NCI-H2029 treated with DMSO at 0.1 percent for 48 hours (cell line): ENCODE measurements around the gene MGAT4C.
A peak's percentile ranks its signal among the peaks of the same experiment; 100 is the strongest.

ENCODE experiments used
- DNase-seq: peaks from one replicate; lab custom pipeline; 2025; lab: John Stamatoyannopoulos, UW

Gene MGAT4C

GRCh38 chr12:85971800-85972199 lies 284.4 kb downstream of the MGAT4C start:
- no peak for DNase-seq

- no peak for DNase-seq
Measured at GRCh38 chr12:85968606-85969005, 287.6 kb downstream of the MGAT4C start.

GRCh38 chr12:85963326-85963725 lies 292.9 kb downstream of the MGAT4C start:
- DNase-seq = no peak

- DNase-seq = no peak
Measured at GRCh38 chr12:85956081-85956480, 300.1 kb downstream of the MGAT4C start.

GRCh38 chr12:85955127-85955526 lies 301.1 kb downstream of the MGAT4C start:
- DNase-seq = no peak

- no peak for DNase-seq
Measured at GRCh38 chr12:85951823-85952222, 304.4 kb downstream of the MGAT4C start.

- DNase-seq = no peak
Measured at GRCh38 chr12:85949253-85949652, 306.9 kb downstream of the MGAT4C start.

- no peak for DNase-seq
Measured at GRCh38 chr12:85948340-85948739, 307.9 kb downstream of the MGAT4C start.

- no peak for DNase-seq
Measured at GRCh38 chr12:85947286-85947685, 308.9 kb downstream of the MGAT4C start.

GRCh38 chr12:85946375-85946774 lies 309.8 kb downstream of the MGAT4C start:
- DNase-seq = no peak

- no peak for DNase-seq
Measured at GRCh38 chr12:85927166-85927565, 329.0 kb downstream of the MGAT4C start.

GRCh38 chr12:85923767-85924331 lies 332.3 kb downstream of the MGAT4C start:
- DNase-seq = peak; percentile 1

GRCh38 chr12:85920324-85920947 lies 335.8 kb downstream of the MGAT4C start:
- DNase-seq = peak; percentile 30
